ENCODE results near the gene DPH2. TPM values are rescaled to one million over a fixed set of nuclear protein-coding genes. Genes with fewer than 3 reads are reported as not detected.

Gene DPH2
- total RNA-seq, 4 donors from 2014 or later: 13.4 to 26.7 (median 22.3) TPM

GRCh38 chr1:43933386-43934100 is 36.3 kb upstream of the DPH2 start, which contains the start of gene ARTN:
TSS of gene ARTN (plus strand) at chr1:43933801. CDS start at chr1:43935657, 1,856 bp downstream.
- peak in 1 of 6 experiments; percentile 1 for TF ChIP-seq CTCF (IDR thresholded peaks at IDR 0.05)
- no peak for TF ChIP-seq POLR2A (IDR thresholded peaks at IDR 0.05)
- peak; percentile 43 to 48 for DNase-seq
- Histone ChIP-seq H3K4me1 (peaks cover 10 to 35% of the 10 kb centered on the region in 2 donors), H3K27ac (no peak within 1 kb of the TSS), H3K9me3 (no peaks in the 10 kb centered on the region), H3K27me3 (no peaks in the 10 kb centered on the region), H3K36me3 (no peaks in the 10 kb centered on the region), H3K4me3 (replicated peaks in 1 of 3) (peak within 1 kb of the TSS in 2 of 3 donors; percentile 23 to 24)
- 2 to 3% methylated on average over 20 to 22 of the region's 42 CpGs for WGBS, 2 donors
- intact Hi-C loops (cut with DNase I): loop anchor here (2.0 to 5.0 kb wide), 2 partner anchors 171 to 406 kb away; no protein-coding TSS in a partner anchor

- no peak overlapping the region for H3K27ac ChIP-seq
- peaks cover 10 to 35% of the 10 kb centered on the region in 2 donors for H3K4me1 ChIP-seq
- 35 to 37% methylated on average over 10 of the region's 13 CpGs for WGBS, 2 donors
- TF ChIP-seq POLR2A (IDR thresholded peaks at IDR 0.05) (no peak), CTCF (IDR thresholded peaks at IDR 0.05) (peak; percentile 72 to 81 (median 76))
- H3K4me3 ChIP-seq (replicated peaks in 1 of 3): peak overlapping the region in 1 of 3 donors; percentile 23
- intact Hi-C loops (cut with DNase I): loop anchor here (2.0 to 5.0 kb wide), 2 partner anchors 172 to 407 kb away; no protein-coding TSS in a partner anchor
- no peaks in the 10 kb centered on the region for H3K36me3 ChIP-seq
- DNase-seq: peak; percentile 52 to 53
- H3K27me3 ChIP-seq: no peaks in the 10 kb centered on the region
- no peaks in the 10 kb centered on the region for H3K9me3 ChIP-seq
These were observed 35.5 kb upstream of the DPH2 start for GRCh38 chr1:43934101-43934985.

DNA sequence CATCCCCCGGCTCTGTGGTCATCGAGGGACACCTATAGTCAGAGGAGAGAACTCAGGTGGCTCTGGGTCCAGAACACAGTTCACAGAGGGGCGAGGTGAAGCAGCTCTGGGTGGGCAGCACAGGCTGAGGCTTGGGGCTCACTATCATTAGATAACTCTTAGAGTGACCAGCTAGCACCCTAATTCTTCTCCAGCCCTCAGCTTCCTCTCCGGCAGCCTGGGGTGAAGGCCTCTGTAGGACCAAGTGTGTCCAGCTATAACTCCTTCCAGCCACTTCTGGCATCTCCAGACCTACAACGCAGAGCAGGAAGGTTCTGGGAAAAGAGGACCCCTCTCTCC is 34.9 kb upstream of the DPH2 start:
- WGBS, 2 donors: 47 to 70% methylated on average over 3 to 5 of the region's 5 CpGs
- no peak for DNase-seq
- intact Hi-C loops (cut with DNase I): loop anchor here (2.0 to 5.0 kb wide), 2 partner anchors 172 to 408 kb away; no protein-coding TSS in a partner anchor
- no peak overlapping the region for H3K4me3 ChIP-seq (replicated peaks in 1 of 3)
- no peaks in the 10 kb centered on the region for H3K9me3 ChIP-seq
- peaks cover 10 to 35% of the 10 kb centered on the region in 2 donors for H3K4me1 ChIP-seq
- H3K36me3 ChIP-seq: no peaks in the 10 kb centered on the region
- H3K27ac ChIP-seq: no peak overlapping the region
- H3K27me3 ChIP-seq: no peaks in the 10 kb centered on the region
- TF ChIP-seq CTCF (IDR thresholded peaks at IDR 0.05) (no peak), POLR2A (IDR thresholded peaks at IDR 0.05) (no peak)

DNA sequence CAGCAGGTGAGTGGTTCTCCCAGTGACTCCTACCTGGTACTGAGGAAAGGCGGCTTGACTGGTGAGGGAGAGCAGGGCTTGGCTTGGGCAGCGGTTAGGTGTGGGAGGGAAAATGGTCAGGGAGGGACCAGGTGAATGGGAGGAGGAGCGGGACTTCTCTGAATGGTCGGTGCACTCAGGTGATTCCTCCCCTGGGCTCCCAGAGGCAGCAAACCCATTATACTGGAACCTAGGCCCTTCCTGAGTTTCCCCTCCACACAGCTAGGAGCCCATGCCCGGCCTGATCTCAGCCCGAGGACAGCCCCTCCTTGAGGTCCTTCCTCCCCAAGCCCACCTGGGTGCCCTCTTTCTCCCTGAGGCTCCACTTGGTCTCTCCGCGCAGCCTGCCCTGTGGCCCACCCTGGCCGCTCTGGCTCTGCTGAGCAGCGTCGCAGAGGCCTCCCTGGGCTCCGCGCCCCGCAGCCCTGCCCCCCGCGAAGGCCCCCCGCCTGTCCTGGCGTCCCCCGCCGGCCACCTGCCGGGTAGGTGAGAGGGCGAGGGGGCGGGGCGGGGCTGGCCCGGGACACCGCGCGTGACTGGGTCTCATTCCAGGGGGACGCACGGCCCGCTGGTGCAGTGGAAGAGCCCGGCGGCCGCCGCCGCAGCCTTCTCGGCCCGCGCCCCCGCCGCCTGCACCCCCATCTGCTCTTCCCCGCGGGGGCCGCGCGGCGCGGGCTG is 33.9 kb upstream of the DPH2 start:
- Histone ChIP-seq H3K27ac (peak overlapping the region in 1 of 3 donors; percentile 13), H3K9me3 (no peaks in the 10 kb centered on the region), H3K27me3 (no peaks in the 10 kb centered on the region), H3K36me3 (no peaks in the 10 kb centered on the region), H3K4me3 (replicated peaks in 1 of 3) (peak overlapping the region in 1 of 3 donors; percentile 33), H3K4me1 (peaks cover 10 to 35% of the 10 kb centered on the region in 2 donors)
- DNase-seq: peak; percentile 78 to 79
- intact Hi-C loops (cut with DNase I): loop anchor here (2.0 kb wide), 1 partner anchor 173 kb away; no protein-coding TSS in a partner anchor
- TF ChIP-seq POLR2A (IDR thresholded peaks at IDR 0.05): peak in 1 of 2 donors; percentile 21
- no peak for TF ChIP-seq CTCF (IDR thresholded peaks at IDR 0.05)
- WGBS, 2 donors: 24 to 44% methylated on average over 5 to 6 of the region's 48 CpGs

Measured in thyroid gland (tissue), 4 donors.